ENCODE measurements around the gene MOB3B. TPM values are rescaled to one million over a fixed set of nuclear protein-coding genes. Genes with fewer than 3 reads are reported as not detected.

MOB3B gene
- total and polyA plus RNA-seq, 7 experiments from 2014 or later = 0.07 to 1.8 (median 0.72) TPM; not detected in 1

DNA sequence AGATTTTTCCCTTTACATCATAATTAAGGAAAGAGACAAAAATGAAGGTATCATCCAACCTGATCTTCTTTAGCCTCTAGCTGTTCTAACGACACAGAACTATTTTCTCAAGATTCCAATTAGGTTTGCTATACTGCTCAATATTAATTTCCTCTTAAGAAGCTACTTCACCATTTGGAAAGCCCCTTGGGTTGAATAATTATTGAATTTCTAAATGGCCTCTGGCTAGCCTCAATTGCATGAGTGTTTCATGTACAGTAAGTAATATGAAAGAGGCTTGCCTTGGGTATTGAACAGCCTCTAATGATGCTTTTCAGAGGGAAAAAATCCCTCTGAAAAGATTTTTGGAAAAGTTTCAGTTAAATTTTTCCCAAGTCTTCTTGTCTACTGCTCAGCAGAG, 3.7 kb upstream of the MOB3B start:
- Histone ChIP-seq H3K4me3 (ENCODE audit: low read length) (no peak overlapping the region), H3K27ac (ENCODE audit: low read depth, low read length) (no peak overlapping the region), H3K9me3 (ENCODE audit: control insufficient read depth in 2 of 3, low read length in 3 of 3) (no peaks in the 10 kb centered on the region), H3K27me3 (ENCODE audit: control insufficient read depth in 2 of 2, insufficient read depth in 2 of 2, low read length in 2 of 2) (no peaks in the 10 kb centered on the region), H3K4me1 (ENCODE audit: control insufficient read depth in 2 of 2, insufficient read depth in 2 of 2, low read length in 2 of 2) (no peaks in the 10 kb centered on the region), H3K36me3 (ENCODE audit: control insufficient read depth in 2 of 3, insufficient read depth in 3 of 3, low read length in 3 of 3) (peaks cover 0 to 8% (median 0%) of the 10 kb centered on the region in 3 experiments)
- Mint-ChIP-seq H3K27me3 (peaks cover 0 to 8% (median 0%) of the 10 kb centered on the region in 5 donors), H3K27ac (no peak overlapping the region), H3K4me1 (peaks cover 0 to 10% (median under 1%) of the 10 kb centered on the region in 7 donors), H3K36me3 (peaks cover 0 to 18% (median 9%) of the 10 kb centered on the region in 5 donors), H3K9me3 (no peaks in the 10 kb centered on the region), H3K4me3 (no peak overlapping the region)
- ChIA-PET CTCF (no interaction called here), POLR2A (no interaction called here)
- ATAC-seq = no peak
- intact Hi-C loops (cut with micrococcal nuclease) = loop anchor here in 1 of 2 donors (2.0 kb wide), 1 partner anchor 41 kb away; no protein-coding TSS in a partner anchor
- no peak for DNase-seq

DNA sequence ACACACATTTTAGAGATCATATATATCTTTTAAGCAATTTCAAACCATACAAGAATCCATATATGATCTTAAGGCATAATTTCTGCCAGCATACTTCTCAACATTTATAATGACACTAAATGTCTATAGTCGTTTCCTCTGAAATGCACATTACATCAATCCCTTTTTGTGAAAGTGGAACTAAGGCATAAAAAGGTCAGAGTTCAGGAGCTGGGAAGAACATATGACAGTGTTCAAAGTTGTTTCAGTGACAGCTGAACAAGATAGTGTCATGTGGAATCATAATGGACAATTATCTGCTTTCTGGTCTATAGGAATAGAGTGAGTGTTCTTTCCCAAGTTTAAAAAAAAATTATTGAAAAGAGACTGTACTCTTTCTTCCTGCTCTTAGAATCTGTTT, 2.4 kb upstream of the MOB3B start:
- ATAC-seq = no peak
- intact Hi-C loops (cut with micrococcal nuclease) = loop anchor here in 1 of 2 donors (2.0 kb wide), 1 partner anchor 39 kb away; no protein-coding TSS in a partner anchor
- POLR2A ChIA-PET = no interaction called here
- Histone ChIP-seq H3K4me1 (ENCODE audit: control insufficient read depth in 2 of 2, insufficient read depth in 2 of 2, low read length in 2 of 2) (no peaks in the 10 kb centered on the region), H3K27me3 (ENCODE audit: control insufficient read depth in 2 of 2, insufficient read depth in 2 of 2, low read length in 2 of 2) (no peaks in the 10 kb centered on the region), H3K9me3 (ENCODE audit: control insufficient read depth in 2 of 3, low read length in 3 of 3) (no peaks in the 10 kb centered on the region), H3K4me3 (ENCODE audit: low read length) (no peak overlapping the region), H3K27ac (ENCODE audit: low read depth, low read length) (no peak overlapping the region), H3K36me3 (ENCODE audit: control insufficient read depth in 2 of 3, insufficient read depth in 3 of 3, low read length in 3 of 3) (peaks cover 0 to 8% (median 0%) of the 10 kb centered on the region in 3 experiments)
- peaks cover 0 to 15% (median 9%) of the 10 kb centered on the region in 5 donors for H3K36me3 Mint-ChIP-seq
- no peak overlapping the region for H3K4me3 Mint-ChIP-seq
- peaks cover 0 to 18% (median 5%) of the 10 kb centered on the region in 7 donors for H3K4me1 Mint-ChIP-seq
- H3K9me3 Mint-ChIP-seq = no peaks in the 10 kb centered on the region
- no peak overlapping the region for H3K27ac Mint-ChIP-seq
- no peak for DNase-seq
- CTCF ChIA-PET = interaction anchor here (0.7 to 1.0 kb wide), 2 partner anchors 197 to 199 kb away, joined by 3 to 4 read pairs; no protein-coding TSS in a partner anchor
- peaks cover 0 to 21% (median 0%) of the 10 kb centered on the region in 5 donors for H3K27me3 Mint-ChIP-seq

DNA sequence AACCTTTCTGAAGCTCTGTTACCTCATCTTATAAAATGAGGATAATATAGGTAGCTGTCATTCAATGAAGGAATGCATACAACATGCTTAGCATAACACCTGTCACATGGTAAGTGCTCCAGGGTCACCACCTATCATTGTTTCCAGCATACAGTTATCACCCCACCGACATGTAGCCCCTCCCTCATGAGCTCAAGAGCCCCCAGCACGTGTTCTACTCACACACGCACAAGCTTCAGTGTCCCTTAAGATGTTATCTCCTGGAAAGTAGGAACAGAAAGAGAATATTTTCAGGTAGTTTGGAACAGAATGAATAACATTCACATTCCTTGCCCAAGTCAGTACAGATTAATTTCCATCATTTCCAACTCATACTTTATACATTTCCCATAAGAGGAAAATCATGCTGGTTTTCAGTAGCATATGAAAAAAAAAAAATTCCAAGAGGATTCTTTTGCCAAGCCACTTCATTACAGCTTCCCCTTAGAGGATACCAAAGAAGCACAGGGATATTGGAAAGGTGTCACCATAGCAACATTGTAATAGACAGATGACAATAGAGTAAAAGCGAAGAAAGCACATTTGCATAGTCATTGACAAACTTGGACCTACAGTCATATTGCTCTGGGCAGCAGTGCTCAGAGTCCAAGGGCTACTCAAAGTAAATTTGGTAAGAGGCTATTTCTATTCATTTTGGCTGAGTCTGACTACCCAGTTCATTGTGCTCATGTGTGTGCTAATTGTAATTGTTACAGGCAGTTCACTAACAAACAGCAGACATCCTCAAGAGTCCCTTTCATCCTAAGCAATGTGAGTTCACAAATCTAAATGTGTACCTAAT, 1.5 kb upstream of the MOB3B start:
- Mint-ChIP-seq H3K36me3 (peaks cover 0 to 15% (median 3%) of the 10 kb centered on the region in 5 donors), H3K27me3 (peaks cover 0 to 28% (median 0%) of the 10 kb centered on the region in 5 donors), H3K27ac (no peak overlapping the region), H3K4me1 (peaks cover 0 to 18% (median 5%) of the 10 kb centered on the region in 7 donors), H3K9me3 (no peaks in the 10 kb centered on the region), H3K4me3 (peak overlapping the region in 3 of 10 donors; percentile 25 to 48 (median 45))
- ChIA-PET POLR2A (no interaction called here), CTCF (interaction anchor here (0.7 to 2.7 kb wide), 3 partner anchors 39 to 198 kb away, joined by 3 to 24 read pairs (median 3); no protein-coding TSS in a partner anchor)
- Histone ChIP-seq H3K27me3 (ENCODE audit: control insufficient read depth in 2 of 2, insufficient read depth in 2 of 2, low read length in 2 of 2) (no peaks in the 10 kb centered on the region), H3K36me3 (ENCODE audit: control insufficient read depth in 2 of 3, insufficient read depth in 3 of 3, low read length in 3 of 3) (peaks cover 0 to 6% (median 0%) of the 10 kb centered on the region in 3 experiments), H3K4me1 (ENCODE audit: control insufficient read depth in 2 of 2, insufficient read depth in 2 of 2, low read length in 2 of 2) (no peaks in the 10 kb centered on the region), H3K27ac (ENCODE audit: low read depth, low read length) (no peak overlapping the region), H3K4me3 (ENCODE audit: low read length) (no peak overlapping the region), H3K9me3 (ENCODE audit: control insufficient read depth in 2 of 3, low read length in 3 of 3) (no peaks in the 10 kb centered on the region)
- DNase-seq = no peak
- intact Hi-C loops (cut with micrococcal nuclease) = no loop called here
- ATAC-seq = no peak

DNA sequence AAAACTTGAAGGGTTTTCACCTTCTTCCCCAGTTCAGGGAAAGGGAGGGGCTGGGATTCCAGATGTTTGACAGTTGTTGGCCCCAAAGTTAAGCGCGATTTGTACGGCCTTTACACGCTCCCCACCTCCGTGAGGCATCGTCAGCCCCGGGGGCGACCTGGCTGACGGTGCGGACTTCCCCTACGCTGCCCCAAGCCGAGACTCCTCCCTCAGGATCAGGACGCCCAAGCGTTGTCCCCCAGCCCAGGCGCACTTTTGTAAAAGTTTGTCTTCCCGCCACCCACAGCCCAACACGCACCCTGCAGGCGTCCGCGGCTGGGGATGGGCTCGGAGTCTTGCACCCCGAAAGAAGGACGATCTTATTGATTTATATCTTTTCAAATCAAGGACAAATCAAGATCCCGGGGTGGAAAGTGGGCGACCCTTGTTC, 713 bp downstream of the MOB3B start:
- Histone ChIP-seq H3K9me3 (ENCODE audit: control insufficient read depth in 2 of 3, low read length in 3 of 3) (no peaks in the 10 kb centered on the region), H3K4me3 (ENCODE audit: low read length) (peak overlapping the region; percentile 59), H3K27me3 (ENCODE audit: control insufficient read depth in 2 of 2, insufficient read depth in 2 of 2, low read length in 2 of 2) (no peaks in the 10 kb centered on the region), H3K4me1 (ENCODE audit: control insufficient read depth in 2 of 2, insufficient read depth in 2 of 2, low read length in 2 of 2) (no peaks in the 10 kb centered on the region), H3K36me3 (ENCODE audit: control insufficient read depth in 2 of 3, insufficient read depth in 3 of 3, low read length in 3 of 3) (no peaks in the 10 kb centered on the region), H3K27ac (ENCODE audit: low read depth, low read length) (peak overlapping the region; percentile 45)
- Mint-ChIP-seq H3K4me3 (peak overlapping the region; percentile 89 to 96 (median 94)), H3K27me3 (peaks cover 0 to 31% (median 0%) of the 10 kb centered on the region in 5 donors), H3K9me3 (no peaks in the 10 kb centered on the region), H3K4me1 (peaks cover 0 to 16% (median 5%) of the 10 kb centered on the region in 7 donors), H3K36me3 (no peaks in the 10 kb centered on the region), H3K27ac (peak overlapping the region in 7 of 9 donors; percentile 38 to 81 (median 60))
- ATAC-seq (peak; percentile 64), DNase-seq (peak in 8 of 9 donors; percentile 13 to 63 (median 22))
- ChIA-PET POLR2A (no interaction called here), CTCF (interaction anchor here (1.2 to 2.7 kb wide), 3 partner anchors 9 to 196 kb away, joined by 3 to 24 read pairs (median 3); no protein-coding TSS in a partner anchor)
- intact Hi-C loops (cut with micrococcal nuclease) = loop anchor here (1.0 to 5.0 kb wide), 9 partner anchors 16 to 582 kb away; partner anchors contain the start of genes C9orf72 (in 2 of the 2) and PLAA (in 1 of the 2)

DNA sequence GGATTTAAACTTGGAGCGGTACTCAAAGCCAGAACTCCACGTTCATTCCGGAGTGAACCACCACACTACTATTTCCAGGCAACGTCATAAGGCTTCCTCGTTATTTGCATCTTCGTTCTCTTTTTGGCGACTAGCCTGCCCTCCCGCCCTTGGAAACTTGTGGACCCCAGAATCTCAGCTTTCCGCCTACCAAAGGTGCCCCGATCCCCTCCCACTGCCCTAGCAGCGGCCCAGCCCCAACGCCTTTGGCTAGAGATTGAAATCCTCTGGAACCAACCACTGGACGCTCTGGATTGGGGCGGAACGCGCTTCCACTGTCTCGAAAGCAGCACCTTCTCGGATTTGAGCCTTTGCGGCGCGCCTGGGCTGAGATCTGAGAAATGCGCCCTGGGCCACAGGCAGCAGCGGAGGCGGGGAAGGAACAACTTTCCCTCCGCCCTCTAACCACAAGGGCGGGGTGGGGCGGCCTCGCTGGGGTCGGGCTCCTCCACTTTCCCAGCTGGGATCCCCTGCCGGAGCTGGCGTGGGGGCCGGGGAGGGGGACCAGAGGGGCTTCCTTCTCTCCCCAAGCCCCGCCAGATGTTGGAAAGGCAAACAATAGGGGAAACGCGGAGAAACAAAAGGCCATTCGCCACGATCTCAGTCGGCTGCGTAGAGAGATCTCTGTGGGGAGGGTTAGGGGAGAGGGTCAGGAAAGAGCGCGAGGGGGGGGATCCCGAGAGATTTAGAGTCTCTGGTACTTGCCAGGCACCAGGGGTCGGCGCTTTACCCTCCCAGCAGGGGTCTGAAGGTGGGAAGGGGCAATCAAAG, 1.3 kb downstream of the MOB3B start:
- intact Hi-C loops (cut with micrococcal nuclease) = loop anchor here (1.0 to 5.0 kb wide), 6 partner anchors 17 to 581 kb away; partner anchors contain the start of genes C9orf72 (in 1 of the 2) and PLAA (in 1 of the 2)

DNA sequence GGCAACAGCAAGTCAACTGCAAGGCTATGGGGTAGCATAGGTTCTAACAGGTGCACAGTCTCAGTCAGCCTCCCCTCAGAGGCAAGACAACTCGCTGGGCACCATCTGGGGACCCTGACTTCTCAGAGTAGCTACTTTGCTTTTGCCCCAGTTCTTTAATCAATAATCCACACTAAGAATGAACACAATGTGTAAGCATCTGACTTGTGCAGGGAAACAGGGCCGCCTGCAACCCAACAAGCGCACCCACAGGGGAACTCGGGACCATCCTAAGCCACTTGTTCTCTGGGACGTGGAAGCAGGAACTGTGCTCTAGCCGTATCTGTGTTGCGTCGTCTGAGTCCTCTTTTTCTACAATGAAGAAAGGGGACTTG, 1.9 kb downstream of the MOB3B start:
- POLR2A ChIA-PET = no interaction called here
- Histone ChIP-seq H3K27ac (ENCODE audit: low read depth, low read length) (no peak overlapping the region), H3K9me3 (ENCODE audit: control insufficient read depth in 2 of 3, low read length in 3 of 3) (no peaks in the 10 kb centered on the region), H3K27me3 (ENCODE audit: control insufficient read depth in 2 of 2, insufficient read depth in 2 of 2, low read length in 2 of 2) (no peaks in the 10 kb centered on the region), H3K4me1 (ENCODE audit: control insufficient read depth in 2 of 2, insufficient read depth in 2 of 2, low read length in 2 of 2) (no peaks in the 10 kb centered on the region), H3K4me3 (ENCODE audit: low read length) (no peak overlapping the region), H3K36me3 (ENCODE audit: control insufficient read depth in 2 of 3, insufficient read depth in 3 of 3, low read length in 3 of 3) (no peaks in the 10 kb centered on the region)
- H3K36me3 Mint-ChIP-seq = peaks cover 0 to 1% (median 0%) of the 10 kb centered on the region in 5 donors
- CTCF ChIA-PET = interaction anchor here (1.4 kb wide), 1 partner anchor 194 kb away, joined by 3 read pairs; no protein-coding TSS in a partner anchor
- peak overlapping the region; percentile 89 to 96 (median 94) for H3K4me3 Mint-ChIP-seq
- H3K27ac Mint-ChIP-seq = no peak overlapping the region
- intact Hi-C loops (cut with micrococcal nuclease) = loop anchor here (1.0 to 5.0 kb wide), 6 partner anchors 17 to 581 kb away; partner anchors contain the start of genes C9orf72 (in 1 of the 2) and PLAA (in 1 of the 2)
- no peaks in the 10 kb centered on the region for H3K9me3 Mint-ChIP-seq
- DNase-seq (no peak), ATAC-seq (no peak)
- H3K4me1 Mint-ChIP-seq = peaks cover 0 to 16% (median 5%) of the 10 kb centered on the region in 7 donors
- peaks cover 0 to 31% (median 0%) of the 10 kb centered on the region in 5 donors for H3K27me3 Mint-ChIP-seq

More for the DNA sequence above, 1.3 kb downstream of the MOB3B start:
- Mint-ChIP-seq H3K4me1 (peaks cover 0 to 16% (median 5%) of the 10 kb centered on the region in 7 donors), H3K27me3 (peaks cover 0 to 31% (median 0%) of the 10 kb centered on the region in 5 donors), H3K9me3 (no peaks in the 10 kb centered on the region), H3K27ac (peak overlapping the region in 7 of 9 donors; percentile 49 to 86 (median 66)), H3K36me3 (no peaks in the 10 kb centered on the region), H3K4me3 (peak overlapping the region; percentile 89 to 96 (median 94))
- peak overlapping the region; percentile 45 for H3K27ac ChIP-seq (ENCODE audit: low read depth, low read length)
- H3K4me1 ChIP-seq (ENCODE audit: control insufficient read depth in 2 of 2, insufficient read depth in 2 of 2, low read length in 2 of 2) = no peaks in the 10 kb centered on the region
- no peaks in the 10 kb centered on the region for H3K27me3 ChIP-seq (ENCODE audit: control insufficient read depth in 2 of 2, insufficient read depth in 2 of 2, low read length in 2 of 2)
- ATAC-seq (peak; percentile 68), DNase-seq (peak; percentile 28 to 70 (median 47))
- no peaks in the 10 kb centered on the region for H3K9me3 ChIP-seq (ENCODE audit: control insufficient read depth in 2 of 3, low read length in 3 of 3)
- peak overlapping the region; percentile 59 for H3K4me3 ChIP-seq (ENCODE audit: low read length)
- CTCF ChIA-PET = interaction anchor here (1.4 kb wide), 1 partner anchor 195 kb away, joined by 3 read pairs; no protein-coding TSS in a partner anchor
- no peaks in the 10 kb centered on the region for H3K36me3 ChIP-seq (ENCODE audit: control insufficient read depth in 2 of 3, insufficient read depth in 3 of 3, low read length in 3 of 3)
- POLR2A ChIA-PET = no interaction called here
